NCI-H1048 (cell line): ENCODE data around the gene XYLB.
A peak's percentile ranks its signal among the peaks of the same experiment; 100 is the strongest.
"Not testable (repeated sequence)": the region's sequence is repeated elsewhere in the genome, so short reads cannot be mapped to it uniquely, and the experiment has no call there.

ENCODE experiments used
- DNase-seq: peaks from one replicate; lab custom pipeline; 2025; lab: John Stamatoyannopoulos, UW

Gene XYLB

GRCh38 chr3:38346587-38347410 lies at the start of gene XYLB:
Gene XYLB (plus strand): TSS chr3:38346785. CDS start chr3:38346869, 84 bp downstream.
- peak; percentile 76 for DNase-seq

DNA sequence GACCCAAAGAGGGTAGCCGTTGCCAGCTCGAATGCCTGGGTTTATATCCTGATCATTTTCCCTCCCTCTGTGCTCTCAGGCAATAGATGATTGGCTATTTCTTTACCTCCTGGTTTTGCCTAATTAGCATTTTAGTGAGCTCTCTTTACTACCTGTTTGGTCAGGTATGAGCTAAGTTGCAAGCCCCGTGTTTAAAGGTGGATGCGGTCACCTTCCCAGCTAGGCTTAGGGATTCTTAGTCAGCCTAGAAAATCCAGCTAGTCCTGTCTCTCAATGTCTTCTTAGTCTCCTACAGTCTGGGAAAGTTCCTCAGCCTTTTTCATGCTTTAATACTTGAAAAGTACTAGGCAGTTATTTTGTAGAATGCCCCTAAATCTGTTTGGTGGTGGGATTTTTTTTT lies 49.5 kb upstream of the XYLB start:
- DNase-seq, result not testable (repeated sequence)

DNA sequence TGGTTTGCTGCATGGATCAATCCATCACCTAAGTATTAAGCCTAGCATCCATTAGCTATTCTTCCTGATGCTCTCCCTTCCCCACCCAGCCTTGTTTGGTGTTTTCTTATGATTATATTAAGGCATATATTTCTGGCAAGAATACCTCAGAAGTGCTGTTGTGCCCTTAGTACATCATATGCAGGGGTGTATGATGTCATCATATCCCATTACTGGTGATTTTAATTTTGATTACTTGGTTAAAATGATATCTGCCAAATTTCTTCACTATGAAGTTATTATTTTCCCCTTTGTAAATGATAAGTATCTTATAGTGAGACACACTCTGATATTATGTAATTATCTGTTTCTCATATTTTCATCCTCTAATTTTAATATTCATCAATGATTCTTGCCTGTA lies 49.0 kb upstream of the XYLB start:
- no peak for DNase-seq

DNA sequence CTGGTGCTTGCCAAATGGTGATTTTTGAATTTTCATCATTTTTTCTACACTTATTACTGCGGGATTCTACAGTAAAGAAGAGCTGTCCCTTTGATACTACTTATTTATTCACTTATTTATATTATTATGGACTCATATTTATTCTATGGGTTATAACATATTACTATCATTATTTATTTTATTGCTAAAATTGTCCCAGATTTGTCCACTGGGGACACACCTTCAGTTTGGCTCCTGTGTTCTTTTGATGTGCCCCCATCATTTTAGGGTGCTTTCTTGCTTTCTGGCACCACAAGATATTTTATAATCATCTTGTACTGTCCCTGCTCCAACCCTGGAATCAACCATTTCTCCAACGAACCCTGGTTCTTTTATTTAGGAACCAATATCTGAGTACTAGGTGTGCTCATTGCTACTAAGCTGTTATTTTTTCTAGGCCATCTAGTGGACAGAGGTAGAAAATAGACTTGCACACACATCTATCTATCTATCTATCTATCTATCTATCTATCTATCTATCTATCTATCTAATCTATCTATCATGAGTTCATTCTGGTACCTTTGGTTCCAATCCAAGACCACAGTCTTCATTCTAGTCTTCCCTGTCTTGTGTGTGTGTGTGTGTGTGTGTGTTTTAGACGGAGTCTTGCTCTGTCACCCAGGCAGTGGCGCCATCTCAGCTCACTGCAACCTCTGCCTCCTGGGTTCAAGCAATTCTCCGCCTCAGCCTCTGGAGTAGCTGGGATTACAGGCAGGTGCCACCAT lies 48.5 kb upstream of the XYLB start:
- DNase-seq, result no peak

DNA sequence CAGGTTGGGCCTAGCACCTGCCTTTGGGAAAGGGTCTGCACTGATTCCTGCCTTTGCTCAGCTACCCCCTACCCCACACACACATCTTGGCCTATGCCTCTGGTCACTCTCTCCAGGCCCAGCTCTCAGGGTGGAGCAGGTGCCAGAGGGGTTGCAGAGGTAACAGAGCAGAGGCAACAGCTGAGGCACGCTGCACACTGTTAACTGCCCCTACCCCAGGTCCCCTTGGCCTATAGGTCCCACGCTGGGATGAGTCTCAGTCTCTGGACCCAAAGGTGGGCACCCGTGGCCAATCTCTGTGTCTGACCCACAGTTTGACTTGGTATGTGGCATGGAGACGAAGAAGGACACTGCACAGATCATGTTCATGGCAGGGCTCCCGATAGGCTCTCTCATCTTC lies 39.6 kb upstream of the XYLB start:
- DNase-seq, result no peak

DNA sequence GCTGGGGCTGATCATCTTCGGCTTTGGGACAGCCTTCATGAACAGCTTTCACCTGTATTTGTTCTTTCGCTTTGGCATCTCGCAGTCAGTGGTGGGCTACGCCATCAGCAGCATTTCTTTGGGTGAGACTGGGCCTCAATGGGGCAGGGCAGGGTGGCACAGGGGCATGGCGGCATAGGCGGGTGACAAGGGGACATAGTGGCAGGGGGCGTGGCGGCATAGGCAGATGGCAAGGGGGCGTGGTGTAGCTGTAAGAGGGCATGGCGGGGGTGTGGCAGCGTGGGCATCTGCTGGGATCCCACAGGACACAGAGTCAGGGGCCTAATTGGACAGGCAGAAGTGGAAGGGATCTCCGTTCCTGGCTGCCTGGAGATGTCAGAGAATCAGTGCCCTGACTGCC lies 39.0 kb upstream of the XYLB start:
- no peak for DNase-seq

DNA sequence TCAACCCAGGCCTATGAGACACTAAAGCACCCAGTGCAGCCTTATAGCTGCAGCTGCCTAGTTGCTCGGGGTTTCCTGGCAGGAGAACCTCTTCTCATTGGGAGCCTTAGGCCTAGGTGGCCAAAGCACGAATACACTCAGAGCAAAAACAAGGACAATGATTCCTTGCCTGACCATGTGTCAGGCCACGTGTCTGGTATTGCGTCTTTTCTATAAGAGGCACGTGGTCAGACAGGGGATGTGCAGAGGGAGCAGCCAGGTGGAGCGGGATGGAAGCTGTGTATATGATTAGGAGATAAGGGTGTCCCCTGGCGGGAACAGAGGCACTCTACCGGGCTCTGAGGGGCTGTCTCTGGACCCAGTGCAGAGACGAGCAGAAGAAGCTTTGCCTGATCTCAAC lies 38.1 kb upstream of the XYLB start:
- DNase-seq, result no peak

- DNase-seq, result no peak
These were observed 35.1 kb upstream of the XYLB start for GRCh38 chr3:38311476-38311875.

DNA sequence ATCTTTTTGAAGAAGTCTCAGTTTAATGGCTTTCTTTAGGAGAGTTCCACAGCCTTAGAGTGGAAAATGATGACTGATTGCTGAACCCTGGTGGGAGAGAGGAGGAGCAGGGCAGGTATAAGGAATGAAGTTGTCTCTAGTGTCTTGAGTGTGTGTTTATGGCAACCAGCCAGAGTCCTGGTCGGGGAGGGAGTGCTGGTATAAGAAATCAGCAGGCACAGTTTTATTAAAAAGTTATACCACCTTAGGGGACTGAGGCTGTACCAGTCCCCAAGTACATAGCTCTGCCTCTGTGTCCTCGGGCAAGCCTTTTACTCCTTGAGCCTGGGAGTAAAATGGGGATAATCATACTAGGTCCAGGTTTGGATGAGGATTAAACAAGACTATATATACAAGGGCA lies 34.6 kb upstream of the XYLB start:
- DNase-seq, result no peak

DNA sequence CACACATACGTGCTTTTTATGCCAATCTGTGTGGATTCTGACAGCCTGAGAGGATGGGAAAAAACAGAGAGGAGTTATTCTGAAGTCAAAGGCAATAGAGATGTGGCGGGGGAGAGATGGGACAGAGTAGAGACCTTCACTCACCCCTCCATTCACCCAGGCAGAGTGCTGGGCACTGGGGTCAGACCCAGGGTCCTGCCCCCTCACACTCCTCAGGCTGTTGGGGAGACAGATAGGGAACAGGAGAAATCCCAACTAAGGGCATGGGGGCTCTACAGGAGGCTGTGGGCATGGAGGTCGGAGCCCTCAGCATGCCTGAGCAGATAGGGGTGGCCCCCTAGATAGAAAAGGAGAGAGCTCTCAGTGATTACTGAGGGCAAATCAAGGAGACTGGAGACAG lies 34.2 kb upstream of the XYLB start:
- no peak for DNase-seq

DNA sequence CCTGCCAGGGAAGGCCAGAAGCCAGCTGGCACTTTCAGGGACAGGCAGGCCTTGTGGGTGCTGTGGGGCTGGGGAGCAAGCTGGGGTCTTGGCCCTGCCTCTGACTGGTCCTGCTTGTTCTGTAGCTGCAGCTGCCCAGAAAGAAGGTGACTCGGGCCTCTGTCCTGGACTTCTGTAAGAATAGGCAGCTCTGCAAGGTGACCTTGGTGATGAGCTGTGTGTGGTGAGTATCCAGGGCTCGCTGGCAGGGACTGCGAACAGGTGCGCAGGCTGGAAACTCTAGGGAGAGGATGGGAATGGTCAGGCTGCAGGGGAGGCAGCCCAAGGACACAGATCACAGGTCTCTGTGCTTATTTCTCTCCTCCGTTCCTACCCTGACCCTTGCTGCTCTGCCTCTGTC lies 33.3 kb upstream of the XYLB start:
- DNase-seq, result no peak

- no peak for DNase-seq
These were observed 32.9 kb upstream of the XYLB start for GRCh38 chr3:38313695-38314094.

DNA sequence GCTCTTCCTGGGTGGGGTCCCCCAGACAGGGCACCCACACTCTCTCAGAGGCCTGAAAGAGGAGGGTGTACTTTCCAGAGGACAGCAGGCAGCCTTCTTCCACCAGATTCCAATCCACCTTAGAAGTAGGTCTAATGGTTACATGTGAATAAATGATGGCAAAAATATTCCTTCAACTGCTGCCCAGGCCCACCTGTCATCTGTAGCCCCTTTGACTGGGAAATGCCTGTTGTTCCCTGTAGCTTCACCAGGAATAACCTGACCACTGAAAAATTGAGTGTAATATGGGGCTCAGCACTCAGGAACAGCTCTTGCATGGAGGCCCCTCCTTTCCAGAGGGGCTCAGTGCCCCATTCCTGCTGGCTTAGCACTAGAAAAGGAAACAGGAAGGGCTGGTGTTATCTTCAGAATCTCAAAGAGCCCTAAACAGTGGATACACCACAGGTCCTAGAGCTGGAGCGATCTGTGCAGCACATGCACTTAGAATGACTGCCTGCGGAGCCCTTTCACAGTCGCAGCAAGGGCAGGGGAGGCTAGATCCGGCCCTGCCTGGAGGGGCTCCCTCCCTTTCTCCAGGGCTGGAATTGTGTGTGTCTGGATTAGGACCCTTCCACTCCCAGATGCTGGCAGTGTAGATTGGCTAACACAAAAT lies 32.3 kb upstream of the XYLB start:
- DNase-seq, result no peak

GRCh38 chr3:38314764-38315487 lies 31.7 kb upstream of the XYLB start:
- DNase-seq, result no peak

GRCh38 chr3:38315488-38316230 lies 30.9 kb upstream of the XYLB start:
- no peak for DNase-seq

- DNase-seq, result no peak
These were observed 30.0 kb upstream of the XYLB start for GRCh38 chr3:38316356-38317191.

GRCh38 chr3:38317192-38317759 lies 29.3 kb upstream of the XYLB start:
- no peak for DNase-seq

GRCh38 chr3:38318766-38319671 lies 27.6 kb upstream of the XYLB start:
- no peak for DNase-seq

GRCh38 chr3:38320638-38321037 lies 25.9 kb upstream of the XYLB start:
- DNase-seq, result not testable (repeated sequence)
